IgD-negative memory B cell (primary cell): Measurements from ENCODE around the gene NPAS3. TPM values are rescaled to one million over a fixed set of nuclear protein-coding genes. Genes with fewer than 3 reads are reported as not detected.

Experiments
- H3K27ac Mint-ChIP-seq, 3 donors: one replicate each; pipeline ENCODE4 v1.8.0; 2020 to 2022; ENCODE audit warnings: mild to moderate bottlenecking in 3 of 3, mixed read lengths in 3 of 3, moderate library complexity in 1 of 3
- H3K27me3 Mint-ChIP-seq: one replicate; pipeline ENCODE4 v1.8.0; 2021; ENCODE audit warnings: mixed read lengths
- H3K36me3 Mint-ChIP-seq: one replicate; pipeline ENCODE4 v1.8.0; 2020; ENCODE audit warnings: mild to moderate bottlenecking, mixed read lengths
- H3K4me1 Mint-ChIP-seq, 3 donors: one replicate each; pipeline ENCODE4 v1.8.0; 2020 to 2022; ENCODE audit warnings: mixed read lengths in 3 of 3, mild to moderate bottlenecking in 1 of 3
- H3K4me3 Mint-ChIP-seq, 4 donors: one replicate each; pipeline ENCODE4 v1.8.0; 2020 to 2022; ENCODE audit warnings: mild to moderate bottlenecking in 4 of 4, mixed read lengths in 4 of 4, moderate library complexity in 3 of 4
- H3K9me3 Mint-ChIP-seq, 3 donors: one replicate each; pipeline ENCODE4 v1.8.0; 2020 to 2021; ENCODE audit warnings: mixed read lengths in 3 of 3, mild to moderate bottlenecking in 1 of 3
- polyA plus RNA-seq: library from polyadenylated mRNA; unstranded; fragments of 300-500 nt; fragmentation: Illumina TruSeq; gene quantifications from one replicate; pipeline ENCODE4 v1.2.3, GENCODE V29; 2021

The NPAS3 gene
- polyA plus RNA-seq, 1 donor from 2014 or later: not detected

- H3K4me1 Mint-ChIP-seq: no peaks in the 10 kb centered on the region
- no peak overlapping the region for H3K27ac Mint-ChIP-seq
- no peak overlapping the region for H3K4me3 Mint-ChIP-seq
- no peaks in the 10 kb centered on the region for H3K27me3 Mint-ChIP-seq
- no peaks in the 10 kb centered on the region for H3K36me3 Mint-ChIP-seq
- H3K9me3 Mint-ChIP-seq: peaks cover 0 to 6% (median 0%) of the 10 kb centered on the region in 3 donors
These were observed 897.7 kb downstream of the NPAS3 start for GRCh38 chr14:33836203-33836899.

GRCh38 chr14:33836900-33837577, 898.4 kb downstream of the NPAS3 start:
- Mint-ChIP-seq H3K4me3 (no peak overlapping the region), H3K27me3 (no peaks in the 10 kb centered on the region), H3K27ac (no peak overlapping the region), H3K9me3 (peaks cover 0 to 5% (median 0%) of the 10 kb centered on the region in 3 donors), H3K36me3 (no peaks in the 10 kb centered on the region), H3K4me1 (no peaks in the 10 kb centered on the region)

- H3K27ac Mint-ChIP-seq: no peak overlapping the region
- H3K4me3 Mint-ChIP-seq: no peak overlapping the region
- no peaks in the 10 kb centered on the region for H3K36me3 Mint-ChIP-seq
- no peaks in the 10 kb centered on the region for H3K4me1 Mint-ChIP-seq
- no peaks in the 10 kb centered on the region for H3K9me3 Mint-ChIP-seq
- H3K27me3 Mint-ChIP-seq: no peaks in the 10 kb centered on the region
These were observed 899.4 kb downstream of the NPAS3 start for GRCh38 chr14:33837943-33838683.

GRCh38 chr14:33839193-33840076, 900.8 kb downstream of the NPAS3 start:
- Mint-ChIP-seq H3K27ac (no peak overlapping the region), H3K4me3 (peak overlapping the region in 1 of 4 donors; percentile 63), H3K9me3 (no peaks in the 10 kb centered on the region), H3K27me3 (peaks cover 5% of the 10 kb centered on the region), H3K36me3 (no peaks in the 10 kb centered on the region), H3K4me1 (no peaks in the 10 kb centered on the region)

- Mint-ChIP-seq H3K27me3 (peaks cover 5% of the 10 kb centered on the region), H3K36me3 (no peaks in the 10 kb centered on the region), H3K9me3 (peaks cover 0 to under 1% (median 0%) of the 10 kb centered on the region in 3 donors), H3K27ac (no peak overlapping the region), H3K4me3 (no peak overlapping the region), H3K4me1 (no peaks in the 10 kb centered on the region)
These were observed 902.1 kb downstream of the NPAS3 start for GRCh38 chr14:33840797-33841196.

- Mint-ChIP-seq H3K4me1 (no peaks in the 10 kb centered on the region), H3K4me3 (no peak overlapping the region), H3K36me3 (no peaks in the 10 kb centered on the region), H3K27me3 (peaks cover 5% of the 10 kb centered on the region), H3K9me3 (peaks cover 0 to 2% (median 0%) of the 10 kb centered on the region in 3 donors), H3K27ac (no peak overlapping the region)
These were observed 903.6 kb downstream of the NPAS3 start for GRCh38 chr14:33842299-33842698.

- peak overlapping the region in 1 of 3 donors; percentile 34 for H3K27ac Mint-ChIP-seq
- H3K4me3 Mint-ChIP-seq: no peak overlapping the region
- no peaks in the 10 kb centered on the region for H3K36me3 Mint-ChIP-seq
- H3K9me3 Mint-ChIP-seq: peaks cover 0 to 2% (median 0%) of the 10 kb centered on the region in 3 donors
- H3K4me1 Mint-ChIP-seq: no peaks in the 10 kb centered on the region
- peaks cover 5% of the 10 kb centered on the region for H3K27me3 Mint-ChIP-seq
These were observed 905.4 kb downstream of the NPAS3 start for GRCh38 chr14:33844118-33844517.

GRCh38 chr14:33846100-33846824, 907.6 kb downstream of the NPAS3 start:
- Mint-ChIP-seq H3K36me3 (peaks cover 1% of the 10 kb centered on the region), H3K4me3 (no peak overlapping the region), H3K9me3 (peaks cover 0 to 2% (median 0%) of the 10 kb centered on the region in 3 donors), H3K27me3 (peaks cover 5% of the 10 kb centered on the region), H3K4me1 (peaks cover 0 to 2% (median 0%) of the 10 kb centered on the region in 3 donors), H3K27ac (no peak overlapping the region)

GRCh38 chr14:33847066-33847465, 908.4 kb downstream of the NPAS3 start:
- H3K9me3 Mint-ChIP-seq: peaks cover 0 to 2% (median 0%) of the 10 kb centered on the region in 3 donors
- peaks cover 0 to 2% (median 0%) of the 10 kb centered on the region in 3 donors for H3K4me1 Mint-ChIP-seq
- H3K36me3 Mint-ChIP-seq: peaks cover 1% of the 10 kb centered on the region
- peaks cover 5% of the 10 kb centered on the region for H3K27me3 Mint-ChIP-seq
- H3K27ac Mint-ChIP-seq: no peak overlapping the region
- H3K4me3 Mint-ChIP-seq: no peak overlapping the region

- H3K9me3 Mint-ChIP-seq: peaks cover 0 to 2% (median 0%) of the 10 kb centered on the region in 3 donors
- peaks cover 1% of the 10 kb centered on the region for H3K36me3 Mint-ChIP-seq
- H3K27me3 Mint-ChIP-seq: peaks cover 5% of the 10 kb centered on the region
- H3K27ac Mint-ChIP-seq: no peak overlapping the region
- H3K4me3 Mint-ChIP-seq: no peak overlapping the region
- peaks cover 0 to 2% (median 0%) of the 10 kb centered on the region in 3 donors for H3K4me1 Mint-ChIP-seq
These were observed 909.3 kb downstream of the NPAS3 start for GRCh38 chr14:33848009-33848408.

- H3K4me3 Mint-ChIP-seq: no peak overlapping the region
- H3K36me3 Mint-ChIP-seq: peaks cover 1% of the 10 kb centered on the region
- peak overlapping the region in 1 of 3 donors; percentile 27 for H3K27ac Mint-ChIP-seq
- H3K27me3 Mint-ChIP-seq: no peaks in the 10 kb centered on the region
- peaks cover 0 to 2% (median 0%) of the 10 kb centered on the region in 3 donors for H3K9me3 Mint-ChIP-seq
- H3K4me1 Mint-ChIP-seq: peaks cover 0 to 2% (median 0%) of the 10 kb centered on the region in 3 donors
These were observed 910.2 kb downstream of the NPAS3 start for GRCh38 chr14:33848706-33849454.

- H3K27me3 Mint-ChIP-seq: no peaks in the 10 kb centered on the region
- H3K27ac Mint-ChIP-seq: no peak overlapping the region
- H3K4me3 Mint-ChIP-seq: no peak overlapping the region
- H3K36me3 Mint-ChIP-seq: peaks cover 1% of the 10 kb centered on the region
- H3K9me3 Mint-ChIP-seq: peaks cover 0 to 2% (median 0%) of the 10 kb centered on the region in 3 donors
- H3K4me1 Mint-ChIP-seq: peaks cover 0 to 2% (median 0%) of the 10 kb centered on the region in 3 donors
These were observed 910.7 kb downstream of the NPAS3 start for GRCh38 chr14:33849455-33849801.

GRCh38 chr14:33850826-33851225, 912.1 kb downstream of the NPAS3 start:
- no peaks in the 10 kb centered on the region for H3K27me3 Mint-ChIP-seq
- peaks cover 1% of the 10 kb centered on the region for H3K36me3 Mint-ChIP-seq
- H3K4me1 Mint-ChIP-seq: peaks cover 0 to 2% (median 0%) of the 10 kb centered on the region in 3 donors
- H3K27ac Mint-ChIP-seq: no peak overlapping the region
- H3K4me3 Mint-ChIP-seq: no peak overlapping the region
- peaks cover 0 to 1% (median 0%) of the 10 kb centered on the region in 3 donors for H3K9me3 Mint-ChIP-seq
